Measurements from ENCODE around the gene ACOX2. TPM values are rescaled to one million over a fixed set of nuclear protein-coding genes. Genes with fewer than 3 reads are reported as not detected.

The ACOX2 gene
- total and polyA plus RNA-seq, 2 of the 13 experiments (the other 11 are each of a cell fraction or from before 2014, with no cell fraction given) = 42.6 to 98.5 TPM

GRCh38 chr3:58491506-58492402 lies 45.2 kb downstream of the ACOX2 start, which contains the start of gene KCTD6 (continued):
- TF ChIP-seq, protein P1, sequence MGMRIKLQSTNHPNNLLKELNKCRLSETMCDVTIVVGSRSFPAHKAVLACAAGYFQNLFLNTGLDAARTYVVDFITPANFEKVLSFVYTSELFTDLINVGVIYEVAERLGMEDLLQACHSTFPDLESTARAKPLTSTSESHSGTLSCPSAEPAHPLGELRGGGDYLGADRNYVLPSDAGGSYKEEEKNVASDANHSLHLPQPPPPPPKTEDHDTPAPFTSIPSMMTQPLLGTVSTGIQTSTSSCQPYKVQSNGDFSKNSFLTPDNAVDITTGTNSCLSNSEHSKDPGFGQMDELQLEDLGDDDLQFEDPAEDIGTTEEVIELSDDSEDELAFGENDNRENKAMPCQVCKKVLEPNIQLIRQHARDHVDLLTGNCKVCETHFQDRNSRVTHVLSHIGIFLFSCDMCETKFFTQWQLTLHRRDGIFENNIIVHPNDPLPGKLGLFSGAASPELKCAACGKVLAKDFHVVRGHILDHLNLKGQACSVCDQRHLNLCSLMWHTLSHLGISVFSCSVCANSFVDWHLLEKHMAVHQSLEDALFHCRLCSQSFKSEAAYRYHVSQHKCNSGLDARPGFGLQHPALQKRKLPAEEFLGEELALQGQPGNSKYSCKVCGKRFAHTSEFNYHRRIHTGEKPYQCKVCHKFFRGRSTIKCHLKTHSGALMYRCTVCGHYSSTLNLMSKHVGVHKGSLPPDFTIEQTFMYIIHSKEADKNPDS (CRISPR knock-in tag; IDR thresholded peaks at IDR 0.05) = no peak
- TF ChIP-seq ZBTB20 (CRISPR knock-in tag; IDR thresholded peaks at IDR 0.05; ENCODE audit: borderline replicate concordance, low read depth) = no peak
- no peak for TF ChIP-seq NFE2 (CRISPR knock-in tag; IDR thresholded peaks at IDR 0.05)
- peak; percentile 58; the same call in 1 of the 2 replicates for TF ChIP-seq MYPOP (CRISPR knock-in tag; IDR thresholded peaks at IDR 0.05)
- TF ChIP-seq STAT6 (CRISPR knock-in tag; IDR thresholded peaks at IDR 0.05; ENCODE audit: borderline replicate concordance) = no peak
- no peak for TF ChIP-seq RELA (CRISPR knock-in tag; IDR thresholded peaks at IDR 0.05)
- no peak for TF ChIP-seq KLF11 (CRISPR knock-in tag; IDR thresholded peaks at IDR 0.05)
- TF ChIP-seq RBFOX2 (IDR thresholded peaks at IDR 0.05; ENCODE audit: low read depth, low read length) = peak; percentile 65
- TF ChIP-seq, protein P2, sequence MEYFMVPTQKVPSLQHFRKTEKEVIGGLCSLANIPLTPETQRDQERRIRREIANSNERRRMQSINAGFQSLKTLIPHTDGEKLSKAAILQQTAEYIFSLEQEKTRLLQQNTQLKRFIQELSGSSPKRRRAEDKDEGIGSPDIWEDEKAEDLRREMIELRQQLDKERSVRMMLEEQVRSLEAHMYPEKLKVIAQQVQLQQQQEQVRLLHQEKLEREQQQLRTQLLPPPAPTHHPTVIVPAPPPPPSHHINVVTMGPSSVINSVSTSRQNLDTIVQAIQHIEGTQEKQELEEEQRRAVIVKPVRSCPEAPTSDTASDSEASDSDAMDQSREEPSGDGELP (IDR thresholded peaks at IDR 0.05; ENCODE audit: borderline replicate concordance, low read depth) = peak; percentile 62; the same call in 1 of the 2 replicates
- no peak for TF ChIP-seq ZNF570 (CRISPR knock-in tag; IDR thresholded peaks at IDR 0.05; ENCODE audit: borderline replicate concordance)
- TF ChIP-seq AFF4 (CRISPR knock-in tag; IDR thresholded peaks at IDR 0.05) = no peak
- TF ChIP-seq, protein P3, sequence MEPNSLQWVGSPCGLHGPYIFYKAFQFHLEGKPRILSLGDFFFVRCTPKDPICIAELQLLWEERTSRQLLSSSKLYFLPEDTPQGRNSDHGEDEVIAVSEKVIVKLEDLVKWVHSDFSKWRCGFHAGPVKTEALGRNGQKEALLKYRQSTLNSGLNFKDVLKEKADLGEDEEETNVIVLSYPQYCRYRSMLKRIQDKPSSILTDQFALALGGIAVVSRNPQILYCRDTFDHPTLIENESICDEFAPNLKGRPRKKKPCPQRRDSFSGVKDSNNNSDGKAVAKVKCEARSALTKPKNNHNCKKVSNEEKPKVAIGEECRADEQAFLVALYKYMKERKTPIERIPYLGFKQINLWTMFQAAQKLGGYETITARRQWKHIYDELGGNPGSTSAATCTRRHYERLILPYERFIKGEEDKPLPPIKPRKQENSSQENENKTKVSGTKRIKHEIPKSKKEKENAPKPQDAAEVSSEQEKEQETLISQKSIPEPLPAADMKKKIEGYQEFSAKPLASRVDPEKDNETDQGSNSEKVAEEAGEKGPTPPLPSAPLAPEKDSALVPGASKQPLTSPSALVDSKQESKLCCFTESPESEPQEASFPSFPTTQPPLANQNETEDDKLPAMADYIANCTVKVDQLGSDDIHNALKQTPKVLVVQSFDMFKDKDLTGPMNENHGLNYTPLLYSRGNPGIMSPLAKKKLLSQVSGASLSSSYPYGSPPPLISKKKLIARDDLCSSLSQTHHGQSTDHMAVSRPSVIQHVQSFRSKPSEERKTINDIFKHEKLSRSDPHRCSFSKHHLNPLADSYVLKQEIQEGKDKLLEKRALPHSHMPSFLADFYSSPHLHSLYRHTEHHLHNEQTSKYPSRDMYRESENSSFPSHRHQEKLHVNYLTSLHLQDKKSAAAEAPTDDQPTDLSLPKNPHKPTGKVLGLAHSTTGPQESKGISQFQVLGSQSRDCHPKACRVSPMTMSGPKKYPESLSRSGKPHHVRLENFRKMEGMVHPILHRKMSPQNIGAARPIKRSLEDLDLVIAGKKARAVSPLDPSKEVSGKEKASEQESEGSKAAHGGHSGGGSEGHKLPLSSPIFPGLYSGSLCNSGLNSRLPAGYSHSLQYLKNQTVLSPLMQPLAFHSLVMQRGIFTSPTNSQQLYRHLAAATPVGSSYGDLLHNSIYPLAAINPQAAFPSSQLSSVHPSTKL (CRISPR knock-in tag; IDR thresholded peaks at IDR 0.05) = peak; percentile 51
